Activated CD8-positive, alpha-beta memory T cell treated with anti-CD3 and anti-CD28 coated beads, Interleukin-2, amount 50 U/mL, for 1 hour (primary cell): ENCODE results near the gene SULT4A1.
"Not testable (repeated sequence)": the region's sequence is repeated elsewhere in the genome, so short reads cannot be mapped to it uniquely, and the experiment has no call there.

Source experiments
- DNase-seq: peaks from one replicate; pipeline ENCODE4 v3.0.0-alpha.2; 2020; ENCODE audit errors: extremely low read depth

The SULT4A1 gene

GRCh38 chr22:43862074-43862881 is at the start of gene SULT4A1:
Gene SULT4A1 (minus strand): TSS chr22:43862513. CDS start chr22:43862382, 131 bp downstream.
- no peak for DNase-seq

DNA sequence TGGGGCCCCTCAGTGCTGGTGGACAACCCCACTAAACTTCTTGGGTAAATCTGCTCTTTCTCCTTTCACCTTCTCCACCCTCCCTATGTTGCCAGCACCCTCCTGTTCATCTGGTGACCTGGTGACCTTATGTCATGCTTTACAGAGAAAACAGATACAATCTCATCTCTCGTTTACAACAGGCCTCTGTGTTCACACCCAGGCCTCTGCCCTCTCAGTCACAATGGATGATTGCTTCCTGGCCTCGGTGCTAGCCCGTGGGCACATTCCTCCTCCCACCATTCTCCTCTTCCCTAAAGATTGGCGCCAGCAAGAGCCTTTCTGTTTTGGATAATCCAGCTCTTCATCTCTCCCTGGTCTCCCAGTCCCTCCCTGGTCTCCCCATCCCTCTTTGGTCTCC is 49.0 kb upstream of the SULT4A1 start:
- no peak for DNase-seq

DNA sequence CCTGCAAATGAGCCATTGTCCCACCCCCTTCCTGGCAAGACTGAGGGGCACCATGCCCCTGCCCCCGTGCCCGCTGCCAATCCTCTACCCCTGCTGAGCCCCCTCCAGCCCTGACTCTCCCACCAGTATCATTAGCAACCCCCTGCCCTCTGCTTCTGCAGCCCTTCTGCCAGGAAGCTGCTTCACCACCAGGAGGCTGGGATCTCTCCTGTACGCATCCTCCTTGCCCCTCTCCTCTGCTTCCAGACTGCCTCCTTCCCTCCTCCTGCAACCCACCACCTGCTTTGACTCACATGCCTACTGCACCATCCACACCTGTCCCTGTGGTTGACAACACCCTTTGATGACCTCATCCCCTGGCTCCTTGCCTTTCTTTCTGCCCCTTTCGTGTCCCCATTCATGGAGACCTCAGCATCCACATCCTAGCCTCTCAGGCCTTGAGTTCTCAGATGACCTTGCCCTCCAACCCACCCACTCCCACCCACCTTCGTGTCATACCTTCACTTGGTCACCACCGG is 47.9 kb upstream of the SULT4A1 start:
- no peak for DNase-seq

DNA sequence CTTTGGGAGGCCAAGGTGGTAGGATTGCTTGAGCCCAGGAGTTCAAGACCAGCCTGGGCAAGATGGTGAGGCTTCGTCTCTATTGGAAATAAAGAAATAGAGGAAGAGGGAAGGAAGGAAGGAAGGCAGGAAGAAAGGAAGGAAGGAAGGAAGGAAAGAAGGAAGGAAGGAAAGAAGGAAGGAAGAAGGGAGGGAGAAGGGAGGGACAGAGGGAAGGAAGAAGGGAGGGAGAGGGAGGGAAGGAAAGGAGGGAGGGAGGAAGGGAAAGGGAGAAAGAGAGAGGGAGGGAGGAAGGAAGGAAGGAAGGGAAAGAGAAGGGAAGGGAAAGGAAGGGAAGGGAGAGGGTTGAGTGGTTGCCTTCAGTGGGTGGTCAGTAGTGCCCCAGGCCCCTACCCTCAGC is 47.4 kb upstream of the SULT4A1 start:
- DNase-seq, result no peak

GRCh38 chr22:43905681-43906080 is 43.4 kb upstream of the SULT4A1 start:
- DNase-seq, result no peak

GRCh38 chr22:43904412-43904811 is 42.1 kb upstream of the SULT4A1 start:
- DNase-seq, result not testable (repeated sequence)

DNA sequence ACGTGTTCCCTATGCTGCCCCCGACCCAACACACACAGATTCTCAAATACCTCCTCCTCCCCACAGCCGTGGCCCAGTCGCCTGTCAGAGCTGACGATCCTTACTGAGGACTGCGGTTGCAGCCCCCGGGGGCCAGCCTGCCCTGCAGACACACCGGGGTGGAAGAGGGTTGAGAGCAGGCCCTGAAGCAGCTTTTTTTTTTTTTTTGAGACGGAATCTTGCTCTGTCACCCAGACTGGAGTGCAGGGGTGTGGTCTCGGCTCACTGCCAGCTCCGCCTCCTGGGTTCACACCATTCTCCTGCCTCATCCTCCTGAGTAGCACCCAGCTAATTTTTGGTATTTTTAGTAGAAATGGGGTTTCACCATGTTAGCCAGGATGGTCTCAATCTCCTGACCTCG is 40.7 kb upstream of the SULT4A1 start:
- DNase-seq, result not testable (repeated sequence)

- DNase-seq, result no peak
These were observed 39.8 kb upstream of the SULT4A1 start for GRCh38 chr22:43901976-43902643.

DNA sequence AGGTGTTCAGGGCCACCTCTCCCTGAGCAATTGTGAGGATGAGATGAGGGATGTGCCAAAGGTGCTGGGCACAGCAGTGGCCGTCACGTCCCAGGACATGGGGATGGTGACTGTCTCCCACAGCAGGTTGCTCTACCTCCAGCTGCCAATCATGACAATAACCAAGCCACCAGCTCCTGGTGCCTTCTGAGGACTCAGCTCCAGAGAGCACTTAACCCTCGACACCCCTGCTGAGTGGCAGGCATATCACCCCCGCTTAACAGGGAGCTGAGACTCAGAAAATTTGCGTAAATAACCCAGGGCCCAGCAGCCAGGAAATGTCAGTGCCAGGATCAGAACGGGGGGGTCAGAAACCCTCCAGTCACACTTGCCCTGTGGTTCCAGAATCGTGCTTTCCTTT is 37.9 kb upstream of the SULT4A1 start:
- DNase-seq, result no peak

- no peak for DNase-seq
These were observed 35.5 kb upstream of the SULT4A1 start for GRCh38 chr22:43897751-43898261.

DNA sequence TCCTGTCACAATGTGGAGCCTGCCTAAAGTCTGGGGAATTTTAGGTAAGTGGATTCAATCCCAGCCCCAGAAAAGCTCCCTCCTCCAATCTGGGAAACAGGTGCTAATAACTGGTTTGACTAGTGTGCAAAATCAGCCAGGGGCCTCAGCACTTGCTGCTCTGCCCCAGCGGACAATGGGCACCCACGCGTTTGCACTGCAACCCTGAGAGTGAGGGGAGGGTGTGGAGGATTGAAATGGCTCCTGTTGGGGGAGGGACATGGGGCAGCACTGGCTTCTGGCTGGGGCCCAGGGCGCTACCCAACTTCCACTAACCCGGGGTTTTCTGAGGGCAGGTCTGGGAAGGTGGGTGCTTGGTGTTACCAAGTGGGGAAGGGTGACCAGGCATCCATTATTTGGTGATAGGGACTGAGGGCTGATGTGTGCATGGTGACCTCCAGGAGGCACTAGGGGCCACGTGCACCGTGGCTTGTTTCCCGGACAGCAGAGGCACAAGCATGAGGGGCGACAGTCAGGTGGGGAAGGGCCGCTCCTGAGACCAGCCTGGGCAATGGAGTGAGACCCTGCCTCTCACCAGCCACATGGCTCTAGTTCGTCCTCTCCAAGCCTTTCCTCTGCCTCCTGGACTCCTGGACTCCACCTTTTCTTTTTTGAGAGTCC is 33.8 kb upstream of the SULT4A1 start:
- no peak for DNase-seq

GRCh38 chr22:43894122-43894521 is 31.8 kb upstream of the SULT4A1 start:
- DNase-seq, result no peak

DNA sequence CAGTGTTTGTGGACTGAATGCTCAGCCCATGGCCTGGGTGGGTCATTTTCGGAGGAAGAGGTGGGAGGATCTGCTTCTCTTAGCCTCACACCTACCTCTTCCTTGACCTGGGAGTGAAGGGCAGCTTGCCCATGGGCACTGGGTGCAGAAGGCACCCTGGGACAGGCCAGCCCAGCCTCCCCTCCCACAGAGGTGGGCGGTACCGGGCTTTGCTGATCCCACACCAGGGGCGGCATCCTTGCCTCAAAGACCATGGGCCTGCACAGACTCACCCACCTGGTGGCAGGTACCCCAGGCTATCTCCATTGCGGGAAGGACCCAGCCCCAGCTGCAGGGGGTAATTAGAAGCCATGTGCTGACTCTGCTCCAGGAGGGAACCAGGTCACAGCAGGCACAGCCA is 31.0 kb upstream of the SULT4A1 start:
- no peak for DNase-seq

GRCh38 chr22:43892183-43892894 is 30.0 kb upstream of the SULT4A1 start:
- no peak for DNase-seq

DNA sequence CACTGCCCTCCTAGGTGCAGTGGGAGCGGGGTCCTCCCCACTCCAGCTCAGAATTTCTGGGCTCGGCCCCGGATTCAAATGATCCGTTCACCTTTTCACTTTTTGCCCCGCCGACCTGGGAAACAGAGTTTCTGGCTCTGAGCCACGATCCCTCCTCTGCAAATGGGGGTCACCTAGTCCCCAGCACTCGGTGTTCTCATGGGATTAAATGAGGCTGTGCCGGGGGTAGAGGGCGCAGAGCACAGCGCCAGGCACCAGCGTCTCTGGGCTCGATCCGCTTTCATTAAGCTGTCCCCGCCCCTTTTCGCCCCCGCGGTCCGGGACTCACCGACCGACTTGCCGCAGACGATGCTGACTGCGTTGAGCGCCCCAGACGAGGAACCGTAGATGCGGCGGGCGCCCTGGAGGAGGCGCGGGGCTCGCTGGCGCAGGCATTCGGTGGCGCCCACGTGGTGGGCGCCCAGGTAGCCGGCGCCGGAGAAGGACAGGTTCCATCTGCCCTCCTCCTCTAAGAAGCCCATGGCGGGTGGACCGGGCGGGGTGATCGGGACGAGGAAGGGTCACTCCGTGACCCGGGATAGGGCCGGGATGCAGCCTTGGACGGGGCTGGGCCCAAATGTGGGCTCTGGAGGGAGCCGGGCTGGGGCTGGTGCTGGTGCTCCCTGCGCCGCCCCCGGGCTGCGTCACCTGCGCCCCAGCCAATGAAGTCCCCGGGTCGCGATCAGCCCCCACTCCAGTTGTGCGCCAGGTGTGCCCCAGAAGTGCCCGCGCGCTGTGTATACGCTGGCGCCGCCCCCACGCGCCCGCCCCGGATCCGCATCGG is 29.3 kb upstream of the SULT4A1 start, which contains the start of gene PNPLA5:
Gene PNPLA5, minus strand, starts transcription at position 654 of the 823 bp plus-strand sequence. Its CDS starts 133 bp downstream, at position 521.
- no peak for DNase-seq

- no peak for DNase-seq
These were observed 28.6 kb upstream of the SULT4A1 start for GRCh38 chr22:43890901-43891331.

GRCh38 chr22:43889860-43890253 is 27.5 kb upstream of the SULT4A1 start:
- DNase-seq, result no peak

DNA sequence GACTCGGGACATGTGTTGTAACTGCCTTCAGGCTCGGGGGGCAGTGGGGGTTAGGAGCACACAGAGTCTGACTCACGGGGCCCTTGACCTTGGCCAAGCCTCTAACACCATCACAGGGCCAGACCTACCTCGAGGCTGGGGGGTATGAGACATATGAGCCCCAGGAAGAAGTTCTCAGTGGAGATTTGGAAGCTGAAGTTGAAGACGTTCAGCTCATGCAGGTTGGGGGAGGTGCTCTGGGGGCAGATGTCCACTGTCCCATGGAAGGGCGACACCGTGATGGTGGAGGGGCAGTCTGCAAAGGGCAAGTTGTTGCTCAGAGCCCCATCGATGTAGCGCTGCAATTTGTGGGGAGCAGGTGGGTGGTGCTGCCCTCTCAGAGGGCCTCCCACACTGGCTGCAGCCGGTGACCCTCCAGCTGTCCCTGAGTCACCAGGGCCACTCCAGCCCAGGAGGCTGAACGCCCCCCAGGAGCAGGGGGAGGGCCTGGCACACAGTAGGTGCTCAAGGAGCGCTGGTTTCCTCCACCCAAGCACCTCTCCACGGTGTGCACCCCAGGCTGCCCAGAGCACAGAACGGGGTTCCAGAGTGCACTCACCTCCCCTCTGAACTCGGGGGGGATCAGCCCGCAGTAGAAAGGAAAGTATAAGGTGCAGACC is 27.0 kb upstream of the SULT4A1 start:
- no peak for DNase-seq

- no peak for DNase-seq
These were observed 26.4 kb upstream of the SULT4A1 start for GRCh38 chr22:43888740-43889139.

- DNase-seq, result no peak
These were observed 25.1 kb upstream of the SULT4A1 start for GRCh38 chr22:43887391-43887790.
